SU-DHL-6 (cell line): ENCODE data around the gene DNAL4.

ENCODE experiments used
- H2AFZ ChIP-seq: fragments of 200-600 bp; sonication (generic); 2 replicates; pipeline ENCODE4 v1.6.1; 2014; ENCODE audit warnings: low read depth, mild to moderate bottlenecking, moderate library complexity, mixed read lengths, antibody characterized with exemption, low read length; ENCODE audit not compliant: severe bottlenecking
- H3F3A ChIP-seq: fragments of 200-600 bp; shearing (Covaris generic); 2 replicates; pipeline ENCODE4 v1.6.0; 2016; ENCODE audit warnings: antibody characterized with exemption, mild to moderate bottlenecking; ENCODE audit not compliant: insufficient read depth
- H3K27ac ChIP-seq: fragments of 200-600 bp; sonication (generic); 2 replicates; pipeline ENCODE4 v1.5.1; 2016; ENCODE audit warnings: low read depth, mild to moderate bottlenecking, low read length, moderate library complexity, mixed read lengths
- H3K27me3 ChIP-seq: fragments of 200-600 bp; sonication (generic), shearing (Covaris generic); 2 replicates; pipeline ENCODE4 v1.6.0; 2014; ENCODE audit warnings: mild to moderate bottlenecking, low read length
- H3K36me3 ChIP-seq: fragments of 200-600 bp; sonication (generic); 2 replicates; pipeline ENCODE4 v1.6.1; 2014; ENCODE audit warnings: mild to moderate bottlenecking, low read length, mixed read lengths
- H3K4me2 ChIP-seq: fragments of 300-600, 200-600 bp; shearing (Covaris generic), sonication (generic); 2 replicates; pipeline ENCODE4 v1.6.0; 2014; ENCODE audit warnings: low read length, low read depth, mild to moderate bottlenecking; ENCODE audit not compliant: poor library complexity, severe bottlenecking
- H3K4me3 ChIP-seq: fragments of 200-600 bp; sonication (generic); 2 replicates; pipeline ENCODE4 v1.5.1; 2014; ENCODE audit warnings: antibody characterized with exemption, low read length, mild to moderate bottlenecking, mixed read lengths; ENCODE audit not compliant: insufficient read depth, poor library complexity, severe bottlenecking
- H3K79me2 ChIP-seq: fragments of 200-600 bp; sonication (generic); 2 replicates; pipeline ENCODE4 v1.6.1; 2014; ENCODE audit warnings: mild to moderate bottlenecking, low read length, moderate library complexity; ENCODE audit not compliant: insufficient read depth
- H3K9ac ChIP-seq: fragments of 200-600 bp; sonication (generic); 2 replicates; pipeline ENCODE4 v1.7.0; 2014; ENCODE audit warnings: mild to moderate bottlenecking, low read length
- H3K9me2 ChIP-seq: fragments of 200-600 bp; sonication (generic); replicated peaks from 2 replicates; pipeline ENCODE4 v1.6.1; 2014; ENCODE audit warnings: low read length; ENCODE audit not compliant: insufficient read depth
- H3K9me3 ChIP-seq: fragments of 200-600 bp; sonication (generic); 2 replicates; pipeline ENCODE4 v1.6.1; 2014; ENCODE audit warnings: low read length, mixed read lengths; ENCODE audit not compliant: insufficient read depth
- H4K20me1 ChIP-seq: fragments of 200-600 bp; sonication (generic); 2 replicates; pipeline ENCODE4 v1.6.1; 2014; ENCODE audit warnings: low read depth, mild to moderate bottlenecking, antibody characterized with exemption, low read length, moderate library complexity, mixed read lengths
- CTCF ChIP-seq: fragments of 200-600 bp; sonication (generic); IDR thresholded peaks from one replicate; pipeline ENCODE4 v1.5.1; 2017; ENCODE audit warnings: antibody characterized with exemption, mild to moderate bottlenecking, low read length, moderate library complexity; ENCODE audit not compliant: insufficient read depth, poor library complexity, severe bottlenecking
- EZH2phosphoT487 ChIP-seq: fragments of 200-600 bp; sonication (generic), shearing (Covaris generic); conservative IDR thresholded peaks from 2 replicates; pipeline ENCODE4 v1.6.1; 2018; ENCODE audit warnings: mild to moderate bottlenecking, antibody characterized with exemption, low read length, moderate library complexity, mixed read lengths

DNAL4 gene

GRCh38 chr22:38792833-38793232, 1.1 kb downstream of the DNAL4 start:
- Histone ChIP-seq H3F3A (0 out of 2 replicates have a peak, but pooled peaks cover 7% of the 10 kb centered on the region), H3K27ac (no peak overlapping the region), H3K4me3 (no peak overlapping the region), H2AFZ (no peak overlapping the region), H3K9me2 (no peaks in the 10 kb centered on the region), H3K9me3 (no peaks in the 10 kb centered on the region), H3K9ac (no peak overlapping the region), H3K27me3 (no peaks in the 10 kb centered on the region), H3K79me2 (no peaks in the 10 kb centered on the region), H4K20me1 (no peaks in the 10 kb centered on the region), H3K36me3 (no peaks in the 10 kb centered on the region), H3K4me2 (peak overlapping the region; percentile 56)
- TF ChIP-seq CTCF (no peak), EZH2phosphoT487 (no peak)

GRCh38 chr22:38789606-38790005, 4.3 kb downstream of the DNAL4 start:
- Histone ChIP-seq H3K27ac (no peak overlapping the region), H3K36me3 (no peaks in the 10 kb centered on the region), H3K9me3 (no peaks in the 10 kb centered on the region), H3K4me2 (no peak overlapping the region), H3K27me3 (no peaks in the 10 kb centered on the region), H3F3A (0 out of 2 replicates have a peak, but pooled peaks cover 7% of the 10 kb centered on the region), H3K4me3 (no peak overlapping the region), H3K9ac (no peak overlapping the region), H3K9me2 (no peaks in the 10 kb centered on the region), H2AFZ (no peak overlapping the region), H4K20me1 (no peaks in the 10 kb centered on the region), H3K79me2 (no peaks in the 10 kb centered on the region)
- TF ChIP-seq CTCF = no peak
- TF ChIP-seq EZH2phosphoT487 = no peak

- Histone ChIP-seq H3K27ac (no peak overlapping the region), H3K27me3 (no peaks in the 10 kb centered on the region), H3K4me3 (no peak overlapping the region), H2AFZ (no peak overlapping the region), H3K9me2 (no peaks in the 10 kb centered on the region), H3K9me3 (no peaks in the 10 kb centered on the region), H3K9ac (no peak overlapping the region), H3K4me2 (no peak overlapping the region), H3K36me3 (no peaks in the 10 kb centered on the region), H3F3A (0 out of 2 replicates have a peak, but pooled peaks cover 7% of the 10 kb centered on the region), H4K20me1 (no peaks in the 10 kb centered on the region), H3K79me2 (no peaks in the 10 kb centered on the region)
- TF ChIP-seq EZH2phosphoT487 (no peak), CTCF (no peak)
Measured at GRCh38 chr22:38788846-38789245, 5.1 kb downstream of the DNAL4 start.
